HFF-Myc (cell line): ENCODE results near the gene LHFPL2.

Source experiments
- DNase-seq: peaks from one replicate; pipeline ENCODE4 v3.0.0-alpha.2; 2011; ENCODE audit warnings: low read depth; ENCODE audit errors: extremely low read depth
- H3K4me3 ChIP-seq: replicated peaks from 2 replicates; pipeline ENCODE4 v1.5.1; 2011; ENCODE audit warnings: low read depth, mild to moderate bottlenecking, control low read depth, low read length
- TF ChIP-seq, protein P1 (sequence below): IDR thresholded peaks from 2 replicates; pipeline ENCODE4 v1.5.1; 2012; ENCODE audit warnings: mild to moderate bottlenecking, low read depth, low read length, control low read depth; ENCODE audit errors: missing control alignments

The LHFPL2 gene

DNA sequence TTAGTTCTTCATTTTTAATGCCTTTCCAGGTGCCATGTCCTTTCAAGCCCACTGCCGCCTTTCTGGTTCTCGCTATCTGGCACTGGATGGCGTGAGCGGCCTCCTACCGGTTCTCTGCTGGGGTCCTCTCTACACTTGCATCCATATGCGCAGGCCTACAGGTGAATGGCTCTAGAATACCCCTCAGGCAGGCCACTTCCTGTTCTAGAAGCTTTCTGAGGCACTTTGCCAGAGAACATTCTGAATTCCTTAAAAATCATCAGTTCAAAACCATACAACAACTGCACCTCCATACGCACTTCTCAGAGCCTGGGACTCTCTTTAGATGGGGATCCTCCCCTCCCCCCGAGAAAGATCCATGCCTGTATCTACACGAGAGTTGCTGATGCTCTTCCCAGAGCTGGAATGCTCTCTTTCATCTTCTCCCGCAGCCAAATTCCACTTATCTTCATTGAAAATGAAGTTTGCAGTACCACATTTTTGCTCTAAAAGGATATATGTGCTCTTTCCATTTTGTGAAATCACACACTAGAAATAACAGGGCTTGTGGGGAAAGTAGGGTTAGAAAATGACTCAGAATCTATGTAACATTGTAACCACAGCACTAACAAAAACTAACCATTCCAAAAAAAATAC lies 1.4 kb upstream of the LHFPL2 start:
- DNase-seq: no peak
- TF ChIP-seq, protein P1, sequence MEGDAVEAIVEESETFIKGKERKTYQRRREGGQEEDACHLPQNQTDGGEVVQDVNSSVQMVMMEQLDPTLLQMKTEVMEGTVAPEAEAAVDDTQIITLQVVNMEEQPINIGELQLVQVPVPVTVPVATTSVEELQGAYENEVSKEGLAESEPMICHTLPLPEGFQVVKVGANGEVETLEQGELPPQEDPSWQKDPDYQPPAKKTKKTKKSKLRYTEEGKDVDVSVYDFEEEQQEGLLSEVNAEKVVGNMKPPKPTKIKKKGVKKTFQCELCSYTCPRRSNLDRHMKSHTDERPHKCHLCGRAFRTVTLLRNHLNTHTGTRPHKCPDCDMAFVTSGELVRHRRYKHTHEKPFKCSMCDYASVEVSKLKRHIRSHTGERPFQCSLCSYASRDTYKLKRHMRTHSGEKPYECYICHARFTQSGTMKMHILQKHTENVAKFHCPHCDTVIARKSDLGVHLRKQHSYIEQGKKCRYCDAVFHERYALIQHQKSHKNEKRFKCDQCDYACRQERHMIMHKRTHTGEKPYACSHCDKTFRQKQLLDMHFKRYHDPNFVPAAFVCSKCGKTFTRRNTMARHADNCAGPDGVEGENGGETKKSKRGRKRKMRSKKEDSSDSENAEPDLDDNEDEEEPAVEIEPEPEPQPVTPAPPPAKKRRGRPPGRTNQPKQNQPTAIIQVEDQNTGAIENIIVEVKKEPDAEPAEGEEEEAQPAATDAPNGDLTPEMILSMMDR: no peak
- no peak overlapping the region for H3K4me3 ChIP-seq

DNA sequence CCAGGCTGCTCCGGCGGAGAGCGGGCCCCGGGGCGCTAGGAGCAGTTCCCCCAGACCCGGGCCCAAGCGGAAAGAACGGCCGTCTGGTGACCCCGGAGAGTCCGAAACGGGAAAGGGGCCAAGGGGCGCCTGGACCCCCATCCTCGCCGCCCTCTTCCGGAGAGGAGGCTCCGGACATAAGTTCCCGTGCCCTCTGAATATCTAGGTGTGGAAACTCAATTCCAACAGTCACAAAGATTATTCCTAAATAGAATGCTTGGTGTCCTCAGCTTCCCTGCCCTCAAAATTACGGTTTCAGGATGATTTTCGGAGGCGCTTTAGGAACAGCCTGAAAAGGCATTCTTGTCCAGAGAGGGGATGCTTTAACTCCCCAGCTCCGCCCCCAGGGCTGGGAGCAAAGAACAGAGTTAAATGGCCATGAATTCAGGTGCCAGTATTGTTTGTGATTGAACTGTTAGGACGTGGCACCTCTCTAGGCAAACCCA lies 681 bp upstream of the LHFPL2 start:
- peak overlapping the region; percentile 63 for H3K4me3 ChIP-seq
- TF ChIP-seq, protein P1: no peak
- DNase-seq: no peak

DNA sequence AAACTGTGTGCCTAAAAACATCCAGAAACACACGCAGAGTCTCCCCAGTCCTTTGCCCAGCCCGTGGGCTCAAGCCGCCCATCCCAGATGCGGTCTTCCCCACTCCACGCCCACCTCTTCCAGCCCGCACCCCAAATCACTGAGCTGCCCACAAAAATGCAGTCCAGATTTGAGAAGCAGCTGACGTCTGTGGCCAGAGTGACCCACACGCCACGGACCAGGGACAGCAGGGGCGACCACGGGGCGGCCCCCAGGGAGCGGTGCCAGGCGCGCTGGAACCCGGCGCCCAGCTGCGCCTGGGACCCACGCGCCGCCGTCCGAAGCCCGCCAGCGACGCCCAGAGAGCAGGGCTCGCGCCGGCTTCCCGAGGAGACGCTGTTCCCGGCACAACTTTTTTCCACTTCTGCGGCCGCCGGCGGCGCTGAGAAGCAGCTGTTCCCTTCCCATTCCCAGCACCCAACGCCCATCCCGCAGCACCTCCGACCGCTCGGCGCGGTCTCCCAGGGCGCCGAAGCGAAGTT lies 674 bp downstream of the LHFPL2 start:
- TF ChIP-seq, protein P1: no peak
- DNase-seq: no peak
- peak overlapping the region; percentile 63 for H3K4me3 ChIP-seq

DNA sequence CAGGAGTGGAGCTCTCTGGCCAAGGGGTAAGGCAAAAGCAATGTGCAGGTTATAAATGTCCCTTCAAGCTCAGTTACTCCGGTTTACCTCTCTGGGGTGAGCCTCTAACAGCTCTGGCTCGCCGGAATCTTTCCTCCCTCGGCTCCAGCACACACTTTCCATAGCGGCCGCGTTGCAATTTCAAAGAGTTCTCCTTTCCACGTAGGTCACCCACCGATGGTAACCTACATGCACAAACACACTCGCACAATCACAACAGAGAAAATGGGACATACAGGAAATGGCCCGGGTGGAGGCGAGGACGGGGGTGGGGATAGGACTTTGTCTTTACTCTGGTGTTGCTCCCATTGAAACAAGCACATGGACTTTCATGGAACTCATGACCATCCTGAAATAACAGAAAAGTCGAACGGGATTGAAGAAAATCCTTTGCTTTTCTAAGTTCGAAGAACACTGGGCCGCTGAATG lies 1.2 kb downstream of the LHFPL2 start:
- DNase-seq: no peak
- TF ChIP-seq, protein P1: no peak
- peak overlapping the region; percentile 63 for H3K4me3 ChIP-seq

DNA sequence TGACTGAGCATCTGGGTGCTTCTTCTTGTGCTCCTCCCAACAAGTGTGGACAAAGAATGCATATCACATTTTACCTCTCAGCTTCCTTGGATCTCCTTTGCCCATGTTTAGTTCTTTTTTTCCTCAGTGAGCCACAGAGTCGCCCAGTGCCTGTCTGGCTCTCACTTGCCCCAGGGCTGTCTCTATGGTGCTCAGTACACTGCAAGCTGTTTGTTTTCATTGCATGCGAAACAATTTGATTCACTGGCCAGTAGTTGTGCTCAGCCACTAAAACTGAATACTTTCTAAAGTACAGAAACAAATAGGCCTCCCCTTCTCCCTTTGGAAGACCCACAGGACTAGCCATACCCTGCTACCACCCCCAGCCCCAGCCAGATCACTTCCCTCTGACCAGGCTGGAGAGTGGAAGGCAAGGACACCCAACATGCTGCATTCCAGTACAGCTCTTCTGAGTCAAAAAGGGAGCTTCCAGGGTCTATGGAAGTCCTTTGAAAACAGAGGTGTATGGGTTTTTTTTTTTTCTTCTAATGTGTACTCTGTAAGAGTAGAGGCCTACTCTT lies 3.8 kb downstream of the LHFPL2 start:
- no peak for DNase-seq
- TF ChIP-seq, protein P1: no peak
- H3K4me3 ChIP-seq: no peak overlapping the region

DNA sequence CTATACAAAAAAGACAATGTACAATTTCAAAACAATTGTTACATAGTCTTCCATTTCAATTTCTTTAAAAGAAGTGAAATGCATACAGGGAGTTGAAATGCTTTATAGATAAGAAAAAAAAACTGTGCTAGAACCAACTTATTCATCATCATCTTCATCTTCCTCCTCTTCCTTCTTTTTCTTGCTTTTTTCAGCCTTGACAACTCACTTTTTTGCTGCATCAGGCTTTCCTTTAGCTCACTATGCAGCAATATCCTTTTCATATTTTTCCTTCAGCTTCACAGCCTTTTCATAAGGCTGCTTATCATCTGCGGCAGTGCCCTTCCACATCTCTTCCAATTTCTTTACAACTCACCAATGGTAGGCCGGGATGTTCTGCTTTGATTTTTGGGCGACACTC lies 4.4 kb downstream of the LHFPL2 start:
- TF ChIP-seq, protein P1: no peak
- no peak overlapping the region for H3K4me3 ChIP-seq
- DNase-seq: no peak

DNA sequence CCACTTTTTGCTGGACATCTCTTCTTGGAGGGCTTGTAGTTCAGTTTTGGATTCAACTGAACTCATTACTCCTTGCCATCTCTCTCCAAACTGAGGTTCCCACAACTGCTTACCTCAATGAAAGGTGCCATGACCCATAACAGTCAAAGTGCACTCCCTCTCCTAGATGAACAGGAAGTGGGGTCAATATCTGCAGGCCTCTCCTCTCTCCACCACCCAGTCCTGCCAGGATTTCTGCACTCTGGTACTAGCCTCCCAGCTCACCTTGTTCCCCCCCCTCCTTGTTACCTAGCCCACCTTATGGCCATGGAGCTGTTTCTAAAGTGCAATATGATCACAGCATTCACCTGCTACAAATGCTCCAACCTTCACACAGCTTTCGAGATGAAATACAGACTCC lies 5.9 kb downstream of the LHFPL2 start:
- TF ChIP-seq, protein P1: no peak
- no peak for DNase-seq
- no peak overlapping the region for H3K4me3 ChIP-seq
